Fibroblast of lung (primary cell): ENCODE results near the gene PPP1R9B.

Source experiments
- EZH2 ChIP-seq: IDR thresholded peaks from 2 replicates; pipeline ENCODE4 v1.5.1; 2012; ENCODE audit warnings: low read length, control low read depth, mild to moderate bottlenecking; ENCODE audit errors: missing control alignments
- TF ChIP-seq, protein P1 (sequence below), 2 donors: IDR thresholded peaks in 1 of 2; conservative IDR thresholded peaks in 1 of 2; 1 replicate in 1 of 2; 2 replicates in 1 of 2; pipeline ENCODE4 v1.5.1; 2011 to 2012; ENCODE audit warnings: low read length in 2 of 2, control low read depth in 1 of 2, inconsistent platforms in 1 of 2, low read depth in 1 of 2, mild to moderate bottlenecking in 1 of 2

DNA sequence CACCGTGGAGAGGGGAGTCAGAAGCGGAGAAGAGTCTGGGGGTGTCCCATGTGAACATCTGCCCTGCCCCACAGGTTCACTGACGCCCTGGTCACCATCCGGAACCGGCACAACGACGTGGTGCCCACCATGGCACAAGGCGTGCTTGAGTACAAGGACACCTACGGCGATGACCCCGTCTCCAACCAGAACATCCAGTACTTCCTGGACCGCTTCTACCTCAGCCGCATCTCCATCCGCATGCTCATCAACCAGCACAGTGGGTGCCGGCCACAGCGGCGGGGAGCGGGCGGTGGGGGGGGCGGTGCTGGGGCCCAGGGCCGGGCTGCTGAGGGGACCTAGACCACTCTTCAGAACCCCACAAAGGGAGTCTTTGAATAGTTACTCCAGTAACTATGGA, 44.7 kb downstream of the PPP1R9B start:
- TF ChIP-seq, protein P1, sequence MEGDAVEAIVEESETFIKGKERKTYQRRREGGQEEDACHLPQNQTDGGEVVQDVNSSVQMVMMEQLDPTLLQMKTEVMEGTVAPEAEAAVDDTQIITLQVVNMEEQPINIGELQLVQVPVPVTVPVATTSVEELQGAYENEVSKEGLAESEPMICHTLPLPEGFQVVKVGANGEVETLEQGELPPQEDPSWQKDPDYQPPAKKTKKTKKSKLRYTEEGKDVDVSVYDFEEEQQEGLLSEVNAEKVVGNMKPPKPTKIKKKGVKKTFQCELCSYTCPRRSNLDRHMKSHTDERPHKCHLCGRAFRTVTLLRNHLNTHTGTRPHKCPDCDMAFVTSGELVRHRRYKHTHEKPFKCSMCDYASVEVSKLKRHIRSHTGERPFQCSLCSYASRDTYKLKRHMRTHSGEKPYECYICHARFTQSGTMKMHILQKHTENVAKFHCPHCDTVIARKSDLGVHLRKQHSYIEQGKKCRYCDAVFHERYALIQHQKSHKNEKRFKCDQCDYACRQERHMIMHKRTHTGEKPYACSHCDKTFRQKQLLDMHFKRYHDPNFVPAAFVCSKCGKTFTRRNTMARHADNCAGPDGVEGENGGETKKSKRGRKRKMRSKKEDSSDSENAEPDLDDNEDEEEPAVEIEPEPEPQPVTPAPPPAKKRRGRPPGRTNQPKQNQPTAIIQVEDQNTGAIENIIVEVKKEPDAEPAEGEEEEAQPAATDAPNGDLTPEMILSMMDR (conservative IDR thresholded peaks at IDR 0.05 in 1 of 2, IDR thresholded peaks at IDR 0.05 in 1 of 2; ENCODE audit: low read depth in 1 of 2, low read length in 2 of 2), result no peak
- no peak for TF ChIP-seq EZH2
